ENCODE results near the gene CREB3L2.
"Not testable (repeated sequence)": the region's sequence is repeated elsewhere in the genome, so short reads cannot be mapped to it uniquely, and the experiment has no call there.

GRCh38 chr7:137968339-137968738 lies 33.5 kb downstream of the CREB3L2 start:
- TF ChIP-seq, protein P1, sequence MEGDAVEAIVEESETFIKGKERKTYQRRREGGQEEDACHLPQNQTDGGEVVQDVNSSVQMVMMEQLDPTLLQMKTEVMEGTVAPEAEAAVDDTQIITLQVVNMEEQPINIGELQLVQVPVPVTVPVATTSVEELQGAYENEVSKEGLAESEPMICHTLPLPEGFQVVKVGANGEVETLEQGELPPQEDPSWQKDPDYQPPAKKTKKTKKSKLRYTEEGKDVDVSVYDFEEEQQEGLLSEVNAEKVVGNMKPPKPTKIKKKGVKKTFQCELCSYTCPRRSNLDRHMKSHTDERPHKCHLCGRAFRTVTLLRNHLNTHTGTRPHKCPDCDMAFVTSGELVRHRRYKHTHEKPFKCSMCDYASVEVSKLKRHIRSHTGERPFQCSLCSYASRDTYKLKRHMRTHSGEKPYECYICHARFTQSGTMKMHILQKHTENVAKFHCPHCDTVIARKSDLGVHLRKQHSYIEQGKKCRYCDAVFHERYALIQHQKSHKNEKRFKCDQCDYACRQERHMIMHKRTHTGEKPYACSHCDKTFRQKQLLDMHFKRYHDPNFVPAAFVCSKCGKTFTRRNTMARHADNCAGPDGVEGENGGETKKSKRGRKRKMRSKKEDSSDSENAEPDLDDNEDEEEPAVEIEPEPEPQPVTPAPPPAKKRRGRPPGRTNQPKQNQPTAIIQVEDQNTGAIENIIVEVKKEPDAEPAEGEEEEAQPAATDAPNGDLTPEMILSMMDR (IDR thresholded peaks at IDR 0.05) = not testable (repeated sequence)
- not testable (repeated sequence) for TF ChIP-seq POLR2A, EP300 (IDR thresholded peaks at IDR 0.05)

All from ovary (tissue), 3 donors.